ENCODE measurements around the gene INHBA. TPM values are rescaled to one million over a fixed set of nuclear protein-coding genes. Genes with fewer than 3 reads are reported as not detected.

INHBA gene
- total RNA-seq, 2 experiments from 2014 or later, result not detected

GRCh38 chr7:41708581-41709358 is 5.9 kb upstream of the INHBA start:
- CTCF ChIA-PET, result no interaction called here

GRCh38 chr7:41706228-41706930 is 3.5 kb upstream of the INHBA start:
- H3K36me3 Mint-ChIP-seq, result no peaks in the 10 kb centered on the region
- CTCF ChIA-PET, result interaction anchor here (1.5 kb wide), 1 partner anchor 11 kb away, joined by 3 read pairs; no protein-coding TSS in a partner anchor
- POLR2A ChIA-PET, result no interaction called here
- no peaks in the 10 kb centered on the region for H3K9me3 Mint-ChIP-seq
- H3K4me1 Mint-ChIP-seq (ENCODE audit: low read depth), result peaks cover 14% of the 10 kb centered on the region
- no peak for DNase-seq
- intact Hi-C loops (cut with micrococcal nuclease), result no loop called here
- H3K27me3 Mint-ChIP-seq, result peaks cover 24% of the 10 kb centered on the region
- H3K27ac Mint-ChIP-seq, result no peak overlapping the region
- H3K4me3 Mint-ChIP-seq, result no peak overlapping the region

More at GRCh38 chr7:41708581-41709358, 5.9 kb upstream of the INHBA start:
- intact Hi-C loops (cut with micrococcal nuclease), result no loop called here
- POLR2A ChIA-PET, result no interaction called here
- Mint-ChIP-seq H3K27ac (no peak overlapping the region), H3K4me3 (no peak overlapping the region), H3K9me3 (no peaks in the 10 kb centered on the region), H3K4me1 (ENCODE audit: low read depth) (peaks cover 14% of the 10 kb centered on the region), H3K27me3 (peaks cover 19% of the 10 kb centered on the region), H3K36me3 (no peaks in the 10 kb centered on the region)
- DNase-seq, result no peak

GRCh38 chr7:41705109-41705901 is 2.4 kb upstream of the INHBA start:
- no peak overlapping the region for H3K27ac Mint-ChIP-seq
- H3K4me1 Mint-ChIP-seq (ENCODE audit: low read depth), result peaks cover 14% of the 10 kb centered on the region
- POLR2A ChIA-PET, result no interaction called here

GRCh38 chr7:41701068-41701941 is 1.6 kb downstream of the INHBA start:
- intact Hi-C loops (cut with micrococcal nuclease), result no loop called here
- Mint-ChIP-seq H3K36me3 (no peaks in the 10 kb centered on the region), H3K4me3 (no peak overlapping the region), H3K27ac (no peak overlapping the region), H3K27me3 (peaks cover 39% of the 10 kb centered on the region), H3K4me1 (ENCODE audit: low read depth) (peaks cover 20% of the 10 kb centered on the region), H3K9me3 (no peaks in the 10 kb centered on the region)
- ChIA-PET CTCF (no interaction called here), POLR2A (no interaction called here)
- DNase-seq, result no peak

More at GRCh38 chr7:41705109-41705901, 2.4 kb upstream of the INHBA start:
- H3K36me3 Mint-ChIP-seq, result no peaks in the 10 kb centered on the region
- intact Hi-C loops (cut with micrococcal nuclease), result loop anchor here (2.0 kb wide), 2 partner anchors 703 to 1473 kb away; no protein-coding TSS in a partner anchor
- DNase-seq, result peak; percentile 66
- H3K4me3 Mint-ChIP-seq, result peak overlapping the region; percentile 55
- CTCF ChIA-PET, result interaction anchor here (0.8 to 1.5 kb wide), 5 partner anchors 9 to 699 kb away, joined by 3 to 5 read pairs (median 4); no protein-coding TSS in a partner anchor
- H3K9me3 Mint-ChIP-seq, result no peaks in the 10 kb centered on the region
- peaks cover 29% of the 10 kb centered on the region for H3K27me3 Mint-ChIP-seq

GRCh38 chr7:41700044-41700471 is 2.8 kb downstream of the INHBA start:
- Mint-ChIP-seq H3K36me3 (no peaks in the 10 kb centered on the region), H3K4me3 (no peak overlapping the region), H3K27me3 (peaks cover 31% of the 10 kb centered on the region), H3K4me1 (ENCODE audit: low read depth) (peaks cover 10% of the 10 kb centered on the region), H3K9me3 (no peaks in the 10 kb centered on the region), H3K27ac (no peak overlapping the region)
- DNase-seq, result no peak
- CTCF ChIA-PET, result no interaction called here
- POLR2A ChIA-PET, result no interaction called here
- intact Hi-C loops (cut with micrococcal nuclease), result no loop called here

- peaks cover 8% of the 10 kb centered on the region for H3K4me1 Mint-ChIP-seq (ENCODE audit: low read depth)
- H3K27me3 Mint-ChIP-seq, result peaks cover 30% of the 10 kb centered on the region
- CTCF ChIA-PET, result no interaction called here
- no peaks in the 10 kb centered on the region for H3K36me3 Mint-ChIP-seq
- intact Hi-C loops (cut with micrococcal nuclease), result loop anchor here (5.0 kb wide), 1 partner anchor 1372 kb away; no protein-coding TSS in a partner anchor
- H3K4me3 Mint-ChIP-seq, result no peak overlapping the region
- no peak overlapping the region for H3K27ac Mint-ChIP-seq
- no peaks in the 10 kb centered on the region for H3K9me3 Mint-ChIP-seq
- POLR2A ChIA-PET, result no interaction called here
- DNase-seq, result no peak
Measured at GRCh38 chr7:41699516-41699915, 3.4 kb downstream of the INHBA start.

GRCh38 chr7:41698726-41699125 is 4.2 kb downstream of the INHBA start:
- no peak for DNase-seq
- ChIA-PET CTCF (no interaction called here), POLR2A (no interaction called here)
- H3K4me3 Mint-ChIP-seq, result no peak overlapping the region
- no peak overlapping the region for H3K27ac Mint-ChIP-seq
- peaks cover 6% of the 10 kb centered on the region for H3K4me1 Mint-ChIP-seq (ENCODE audit: low read depth)
- no peaks in the 10 kb centered on the region for H3K36me3 Mint-ChIP-seq
- intact Hi-C loops (cut with micrococcal nuclease), result loop anchor here (5.0 kb wide), 1 partner anchor 1371 kb away; no protein-coding TSS in a partner anchor
- H3K27me3 Mint-ChIP-seq, result peaks cover 30% of the 10 kb centered on the region
- no peaks in the 10 kb centered on the region for H3K9me3 Mint-ChIP-seq

GRCh38 chr7:41698114-41698513 is 4.8 kb downstream of the INHBA start:
- ChIA-PET POLR2A (no interaction called here), CTCF (no interaction called here)
- Mint-ChIP-seq H3K27ac (no peak overlapping the region), H3K9me3 (no peaks in the 10 kb centered on the region), H3K27me3 (peaks cover 30% of the 10 kb centered on the region), H3K36me3 (no peaks in the 10 kb centered on the region), H3K4me3 (no peak overlapping the region), H3K4me1 (ENCODE audit: low read depth) (peaks cover 6% of the 10 kb centered on the region)
- intact Hi-C loops (cut with micrococcal nuclease), result loop anchor here (5.0 kb wide), 1 partner anchor 1371 kb away; no protein-coding TSS in a partner anchor
- DNase-seq, result no peak

- peaks cover 6% of the 10 kb centered on the region for H3K4me1 Mint-ChIP-seq (ENCODE audit: low read depth)
- peak; percentile 31 for DNase-seq
- no peaks in the 10 kb centered on the region for H3K36me3 Mint-ChIP-seq
- intact Hi-C loops (cut with micrococcal nuclease), result loop anchor here (5.0 kb wide), 1 partner anchor 1369 kb away; no protein-coding TSS in a partner anchor
- ChIA-PET POLR2A (no interaction called here), CTCF (interaction anchor here (0.8 to 1.2 kb wide), 3 partner anchors 8 to 17 kb away, joined by 3 to 5 read pairs (median 4); no protein-coding TSS in a partner anchor)
- H3K27ac Mint-ChIP-seq, result no peak overlapping the region
- no peaks in the 10 kb centered on the region for H3K9me3 Mint-ChIP-seq
- no peak overlapping the region for H3K4me3 Mint-ChIP-seq
- H3K27me3 Mint-ChIP-seq, result peaks cover 25% of the 10 kb centered on the region
Measured at GRCh38 chr7:41696323-41696916, 6.5 kb downstream of the INHBA start.

- no peaks in the 10 kb centered on the region for H3K36me3 Mint-ChIP-seq
- no peak overlapping the region for H3K4me3 Mint-ChIP-seq
- H3K27me3 Mint-ChIP-seq, result peaks cover 20% of the 10 kb centered on the region
- no peaks in the 10 kb centered on the region for H3K9me3 Mint-ChIP-seq
- peaks cover 6% of the 10 kb centered on the region for H3K4me1 Mint-ChIP-seq (ENCODE audit: low read depth)
- POLR2A ChIA-PET, result no interaction called here
- H3K27ac Mint-ChIP-seq, result no peak overlapping the region
- intact Hi-C loops (cut with micrococcal nuclease), result loop anchor here (5.0 kb wide), 1 partner anchor 1368 kb away; no protein-coding TSS in a partner anchor
- DNase-seq, result no peak
- CTCF ChIA-PET, result interaction anchor here (1.2 to 1.4 kb wide), 3 partner anchors 9 to 16 kb away, joined by 3 to 5 read pairs (median 4); no protein-coding TSS in a partner anchor
Measured at GRCh38 chr7:41695661-41696322, 7.1 kb downstream of the INHBA start.

Data from activated CD4-positive, alpha-beta memory T cell treated with anti-CD3 and anti-CD28 coated beads for 36 hours (primary cell).